ENCODE results near the gene SPATS2. TPM values are rescaled to one million over a fixed set of nuclear protein-coding genes. Genes with fewer than 3 reads are reported as not detected.
"Not testable (repeated sequence)": the region's sequence is repeated elsewhere in the genome, so short reads cannot be mapped to it uniquely, and the experiment has no call there.

The SPATS2 gene
- total RNA-seq = 10 to 100 TPM in 2 of 4 donors, 1 to 10 TPM in 2; 8.6 to 17.8 (median 9.5) TPM

GRCh38 chr12:49367381-49368239 is at the start of gene SPATS2:
SPATS2 (plus strand) TSS chr12:49367462; CDS start chr12:49461013, 93,551 bp downstream.
- no peak for ATAC-seq
- Histone ChIP-seq H3K36me3 (no peaks in the 10 kb centered on the region), H3K4me1 (peaks cover 0 to 34% (median 13%) of the 10 kb centered on the region in 3 donors), H3K9me3 (no peaks in the 10 kb centered on the region), H3K4me3 (peak within 1 kb of the TSS; percentile 64 to 90), H3K27me3 (no peaks in the 10 kb centered on the region), H3K27ac (peak within 1 kb of the TSS; percentile 79 to 98 (median 95))
- whole genome bisulfite sequencing, 2 donors (ENCODE audit: low coverage in 1 of 2) = 0 to 1% methylated on average over 15 to 20 of the region's 52 CpGs
- no peak for TF ChIP-seq POLR2A (IDR thresholded peaks at IDR 0.05)
- no peak for TF ChIP-seq POLR2AphosphoS5 (IDR thresholded peaks at IDR 0.05)
- TF ChIP-seq EP300 (IDR thresholded peaks at IDR 0.05) = no peak
- no peak for TF ChIP-seq CTCF (IDR thresholded peaks at IDR 0.05)

GRCh38 chr12:49320411-49321103 is 46.7 kb upstream of the SPATS2 start:
- H3K27ac ChIP-seq, ATAC-seq, H3K4me3 ChIP-seq, H3K9me3 ChIP-seq, H3K27me3 ChIP-seq, H3K36me3 ChIP-seq: not testable (repeated sequence)
- H3K4me1 ChIP-seq = peaks cover 0 to 16% (median 10%) of the 10 kb centered on the region in 3 donors
- WGBS, 2 donors (ENCODE audit: low coverage in 1 of 2) = 87 to 90% methylated on average over 7 to 9 of the region's 9 CpGs

GRCh38 chr12:49322367-49322707 is 44.9 kb upstream of the SPATS2 start:
- H3K36me3 ChIP-seq = no peaks in the 10 kb centered on the region
- no peaks in the 10 kb centered on the region for H3K27me3 ChIP-seq
- peaks cover 0 to 16% (median 10%) of the 10 kb centered on the region in 3 donors for H3K4me1 ChIP-seq
- H3K9me3 ChIP-seq = no peaks in the 10 kb centered on the region
- H3K27ac ChIP-seq = peak overlapping the region in 3 of 4 donors; percentile 77 to 80 (median 78)
- peak overlapping the region; percentile 42 to 69 for H3K4me3 ChIP-seq
- WGBS, 2 donors (ENCODE audit: low coverage in 1 of 2) = 0 to 56% methylated on average over 1 to 6 of the region's 12 CpGs
- no peak for ATAC-seq
- no peak for TF ChIP-seq CTCF (IDR thresholded peaks at IDR 0.05)
- no peak for TF ChIP-seq POLR2A (IDR thresholded peaks at IDR 0.05)
- TF ChIP-seq POLR2AphosphoS5 (IDR thresholded peaks at IDR 0.05) = no peak
- no peak for TF ChIP-seq EP300 (IDR thresholded peaks at IDR 0.05)

- WGBS, 2 donors (ENCODE audit: low coverage in 1 of 2) = 0% methylated on average over 14 to 20 of the region's 65 CpGs
- H3K27ac ChIP-seq = peak within 1 kb of the TSS in 3 of 4 donors; percentile 77 to 80 (median 78)
- peaks cover 0 to 16% (median 10%) of the 10 kb centered on the region in 3 donors for H3K4me1 ChIP-seq
These were observed 44.3 kb upstream of the SPATS2 start, which contains the start of gene TROAP for GRCh38 chr12:49322708-49323523. TROAP (plus strand) TSS chr12:49323255; CDS start chr12:49323609, 354 bp downstream.

More at GRCh38 chr12:49322708-49323523, 44.3 kb upstream of the SPATS2 start, which contains the start of gene TROAP:
- no peaks in the 10 kb centered on the region for H3K9me3 ChIP-seq
- TF ChIP-seq CTCF (IDR thresholded peaks at IDR 0.05) = peak in 1 of 4 experiments; percentile 9
- peak; percentile 21 to 56 for TF ChIP-seq POLR2A (IDR thresholded peaks at IDR 0.05)
- peak; percentile 54 for TF ChIP-seq POLR2AphosphoS5 (IDR thresholded peaks at IDR 0.05)
- TF ChIP-seq EP300 (IDR thresholded peaks at IDR 0.05) = no peak
- no peaks in the 10 kb centered on the region for H3K36me3 ChIP-seq
- ATAC-seq = peak; percentile 99
- H3K4me3 ChIP-seq = peak within 1 kb of the TSS; percentile 42 to 69
- no peaks in the 10 kb centered on the region for H3K27me3 ChIP-seq

Data from gastroesophageal sphincter (tissue), 4 donors.